ENCODE results near the gene NFYC. TPM values are rescaled to one million over a fixed set of nuclear protein-coding genes. Genes with fewer than 3 reads are reported as not detected.

Gene NFYC
- total RNA-seq, 4 donors from 2014 or later: 29.8 to 44.6 (median 32.4) TPM

DNA sequence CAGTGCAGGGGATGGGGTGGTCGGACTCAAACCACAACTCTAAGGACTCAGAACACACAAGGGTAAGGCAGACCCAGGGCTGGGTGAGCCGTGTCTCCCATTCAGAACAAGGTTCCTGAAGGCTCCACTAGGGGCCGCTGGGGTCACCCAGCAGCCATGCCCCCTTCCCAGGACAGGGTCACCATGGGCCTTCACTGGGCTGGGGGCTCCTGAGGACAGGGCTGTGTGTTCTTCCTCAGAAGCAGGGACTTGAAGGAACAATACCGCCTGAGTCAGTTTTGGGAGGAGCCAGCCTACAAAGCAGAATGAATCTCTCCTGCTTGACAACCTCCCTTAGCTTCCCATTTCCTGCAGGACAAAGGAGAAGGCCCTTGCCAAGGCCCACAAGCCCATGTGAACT, 41.4 kb upstream of the NFYC start:
- no peak for DNase-seq (ENCODE audit: low spot score)
- TF ChIP-seq, protein P1, sequence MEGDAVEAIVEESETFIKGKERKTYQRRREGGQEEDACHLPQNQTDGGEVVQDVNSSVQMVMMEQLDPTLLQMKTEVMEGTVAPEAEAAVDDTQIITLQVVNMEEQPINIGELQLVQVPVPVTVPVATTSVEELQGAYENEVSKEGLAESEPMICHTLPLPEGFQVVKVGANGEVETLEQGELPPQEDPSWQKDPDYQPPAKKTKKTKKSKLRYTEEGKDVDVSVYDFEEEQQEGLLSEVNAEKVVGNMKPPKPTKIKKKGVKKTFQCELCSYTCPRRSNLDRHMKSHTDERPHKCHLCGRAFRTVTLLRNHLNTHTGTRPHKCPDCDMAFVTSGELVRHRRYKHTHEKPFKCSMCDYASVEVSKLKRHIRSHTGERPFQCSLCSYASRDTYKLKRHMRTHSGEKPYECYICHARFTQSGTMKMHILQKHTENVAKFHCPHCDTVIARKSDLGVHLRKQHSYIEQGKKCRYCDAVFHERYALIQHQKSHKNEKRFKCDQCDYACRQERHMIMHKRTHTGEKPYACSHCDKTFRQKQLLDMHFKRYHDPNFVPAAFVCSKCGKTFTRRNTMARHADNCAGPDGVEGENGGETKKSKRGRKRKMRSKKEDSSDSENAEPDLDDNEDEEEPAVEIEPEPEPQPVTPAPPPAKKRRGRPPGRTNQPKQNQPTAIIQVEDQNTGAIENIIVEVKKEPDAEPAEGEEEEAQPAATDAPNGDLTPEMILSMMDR (IDR thresholded peaks at IDR 0.05): no peak
- no peak for ATAC-seq (ENCODE audit: low FRiP score)

GRCh38 chr1:40651138-40651857, 40.2 kb upstream of the NFYC start:
- TF ChIP-seq, protein P1 (IDR thresholded peaks at IDR 0.05): no peak
- DNase-seq (ENCODE audit: low spot score) (no peak), ATAC-seq (ENCODE audit: low FRiP score) (no peak)

DNA sequence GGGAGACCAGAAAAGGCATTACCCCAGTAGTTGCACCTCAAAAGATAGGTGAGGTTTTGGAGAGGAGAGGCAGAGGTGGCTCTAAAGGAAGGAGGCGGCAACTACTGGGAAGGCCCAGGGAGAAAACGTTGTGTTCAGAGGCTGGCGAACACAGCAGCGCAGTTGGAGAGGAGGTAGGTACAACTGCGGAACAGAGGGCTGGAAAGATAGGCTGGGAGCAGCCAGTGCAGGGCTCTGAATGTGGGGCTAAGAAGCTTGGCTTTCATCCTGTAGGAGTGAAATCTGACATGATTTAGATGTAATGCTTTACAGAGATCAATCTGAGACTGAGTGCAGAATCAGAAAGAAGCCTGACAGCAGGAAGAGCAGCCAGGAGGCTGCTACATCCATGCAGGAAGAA, 39.0 kb upstream of the NFYC start:
- DNase-seq (ENCODE audit: low spot score) (no peak), ATAC-seq (ENCODE audit: low FRiP score) (no peak)
- TF ChIP-seq, protein P1 (IDR thresholded peaks at IDR 0.05): no peak

DNA sequence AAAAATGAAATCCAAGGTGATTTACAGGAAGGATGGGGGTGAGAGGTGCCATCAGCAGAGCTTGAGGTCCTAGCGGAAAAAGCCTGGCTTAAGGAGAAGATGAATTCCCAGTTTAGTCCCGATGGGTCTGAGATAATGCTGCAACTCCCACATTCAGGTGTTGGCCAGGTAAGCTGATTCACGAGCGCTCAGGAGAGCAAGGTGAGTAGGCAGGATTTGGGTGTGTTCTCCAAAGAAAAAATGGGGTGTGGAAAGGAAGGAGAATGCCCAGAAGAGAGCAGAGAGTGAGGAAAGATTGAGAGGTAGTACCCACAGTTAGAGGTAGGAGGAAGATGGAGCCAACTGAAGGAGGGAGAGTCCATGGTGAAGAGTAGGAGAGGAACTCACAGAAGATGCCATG, 38.5 kb upstream of the NFYC start:
- TF ChIP-seq, protein P1 (IDR thresholded peaks at IDR 0.05): no peak
- ATAC-seq (ENCODE audit: low FRiP score) (no peak), DNase-seq (ENCODE audit: low spot score) (no peak)

DNA sequence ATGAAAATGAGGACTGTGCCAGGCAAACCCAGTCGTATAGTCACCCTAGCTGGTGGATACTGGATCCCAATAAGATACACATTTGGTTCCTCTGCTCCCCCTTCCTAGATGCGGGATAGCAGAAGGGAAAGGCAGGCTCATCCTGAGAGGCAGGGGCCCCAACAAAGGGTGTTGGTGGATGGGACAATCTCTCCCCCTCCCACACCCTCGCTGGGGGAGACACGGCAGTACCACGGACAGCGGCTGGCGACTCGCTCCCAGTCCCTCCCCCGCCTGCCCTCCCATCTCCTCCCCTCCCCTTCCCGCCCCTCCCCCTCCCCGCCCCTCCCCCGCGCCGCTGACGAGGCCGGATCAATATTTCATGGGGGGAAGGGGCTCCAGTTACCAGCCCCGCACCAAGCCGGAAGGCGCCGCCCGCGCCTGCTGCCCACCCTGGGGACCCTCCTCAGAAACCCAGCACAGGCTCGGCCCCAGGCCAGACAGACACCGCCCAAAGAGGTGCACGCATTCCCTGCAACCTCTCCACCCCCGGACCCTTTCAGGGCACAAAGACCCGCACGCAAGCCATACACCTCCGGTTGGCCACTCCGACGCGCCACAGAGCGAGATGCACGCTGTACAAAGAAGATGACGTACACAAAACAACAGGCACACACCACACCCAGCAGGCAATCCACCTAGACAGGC, 37.5 kb upstream of the NFYC start:
- ATAC-seq (ENCODE audit: low FRiP score) (no peak), DNase-seq (ENCODE audit: low spot score) (no peak)
- TF ChIP-seq, protein P1 (IDR thresholded peaks at IDR 0.05): no peak

GRCh38 chr1:40657046-40657445, 34.5 kb upstream of the NFYC start:
- ATAC-seq (ENCODE audit: low FRiP score) (no peak), DNase-seq (ENCODE audit: low spot score) (no peak)
- TF ChIP-seq, protein P1 (IDR thresholded peaks at IDR 0.05): no peak
